HepG2 (cell line): ENCODE measurements around the gene RPL36. TPM values are rescaled to one million over a fixed set of nuclear protein-coding genes. Genes with fewer than 3 reads are reported as not detected.

Source experiments
- ATAC-seq: fragments of 200-7000 bp; cut with Tn5 transposase; 3 replicates; pipeline ENCODE4 v1.9.1; 2020; ENCODE audit warnings: mild to moderate bottlenecking, moderate library complexity
- BruUV-seq: library from RNA; stranded (reverse); fragments of 400-500 nt; replicated peaks from 2 replicates; lab custom pipeline; 2021; lab: Mats Ljungman, UMichigan
- CTCF ChIA-PET: fragments of 300-600 bp; formaldehyde crosslinking; extraction: SDS; loops from one replicate; lab custom pipeline; 2021; ENCODE audit warnings: low total read pairs, inconsistent platforms, low intra/inter-chr PET ratio; lab: Yijun Ruan, JAX
- POLR2A ChIA-PET: fragments of 350-600 bp; sonication (Branson Sonifier 250); formaldehyde crosslinking; loops from one replicate; lab custom pipeline; 2020; ENCODE audit warnings: antibody characterized with exemption, inconsistent platforms; lab: Yijun Ruan, JAX
- DNase-seq: peaks from one replicate; pipeline ENCODE4 v3.0.0-alpha.2; 2015; ENCODE audit warnings: low spot score
- FAIRE-seq: peaks from 3 replicates; lab custom pipeline; 2011; peaks lifted over from hg19 to GRCh38; lab: Jason Lieb, UNC
- H2AFZ ChIP-seq: one replicate; pipeline ENCODE4 v1.6.1; 2011; ENCODE audit warnings: low read length, inconsistent platforms
- H3K27ac ChIP-seq: fragments of 300-600 bp; 3 replicates; pipeline ENCODE4 v1.8.0; 2011; ENCODE audit warnings: mixed run types, mild to moderate bottlenecking, mixed read lengths, low read length, inconsistent platforms; ENCODE audit not compliant: insufficient read depth; ENCODE audit errors: extremely low read length
- H3K27me3 ChIP-seq, 2 experiments: fragments of 200-600 bp in 1 of 2; 2 replicates in 1 of 2; 3 replicates in 1 of 2; pipeline versions ENCODE4 v1.6.0 to v1.8.0; 2011; ENCODE audit warnings: low read length in 2 of 2, mild to moderate bottlenecking in 2 of 2, moderate library complexity in 2 of 2, inconsistent platforms in 1 of 2; ENCODE audit not compliant: insufficient read depth in 2 of 2, control insufficient read depth in 1 of 2
- H3K36me3 ChIP-seq, 2 experiments: fragments of 200-600 bp in 1 of 2; replicated peaks in 1 of 2; 2 replicates in 1 of 2; 3 replicates in 1 of 2; pipeline versions ENCODE4 v1.5.1 to v1.8.0; 2011; ENCODE audit warnings: low read length in 2 of 2, inconsistent platforms in 1 of 2; ENCODE audit not compliant: insufficient read depth in 2 of 2, control insufficient read depth in 1 of 2
- H3K4me1 ChIP-seq: 2 replicates; pipeline ENCODE4 v1.5.1; 2012; ENCODE audit warnings: low read length, inconsistent platforms; ENCODE audit not compliant: insufficient read depth
- H3K4me2 ChIP-seq: 2 replicates; pipeline ENCODE4 v1.6.0; 2011; ENCODE audit warnings: low read depth, low read length, inconsistent platforms
- H3K4me3 ChIP-seq, 3 experiments: fragments of 200-600 bp in 1 of 3; sonication (generic), shearing (Covaris generic) in 1 of 3; replicated peaks in 1 of 3; 2 replicates each; pipeline ENCODE4 v1.5.1; 2011 to 2016; ENCODE audit warnings: low read length in 3 of 3, inconsistent platforms in 2 of 3, low read depth in 2 of 3, mild to moderate bottlenecking in 2 of 3, control low read depth in 1 of 3, mixed read lengths in 1 of 3; ENCODE audit not compliant: insufficient read depth in 1 of 3
- H3K79me2 ChIP-seq: one replicate; pipeline ENCODE4 v1.6.1; 2011; ENCODE audit warnings: low read length, inconsistent platforms; ENCODE audit not compliant: insufficient read depth
- H3K9ac ChIP-seq: 2 replicates; pipeline ENCODE4 v1.6.0; 2011; ENCODE audit warnings: mild to moderate bottlenecking, low read depth, low read length, inconsistent platforms; ENCODE audit not compliant: insufficient read depth
- H3K9me3 ChIP-seq: 2 replicates; pipeline ENCODE4 v1.5.1; 2012; ENCODE audit warnings: mild to moderate bottlenecking, low read length
- H4K20me1 ChIP-seq: 2 replicates; pipeline ENCODE4 v1.6.0; 2011; ENCODE audit warnings: inconsistent platforms, mild to moderate bottlenecking, low read length, moderate library complexity; ENCODE audit not compliant: insufficient read depth
- HCFC1 ChIP-seq: fragments of 150-350 bp; IDR thresholded peaks from 2 replicates; pipeline ENCODE4 v1.6.1; 2014; ENCODE audit warnings: low read depth, low read length
- SKIL ChIP-seq: sonication (generic); formaldehyde crosslinking; IDR thresholded peaks from 2 replicates; pipeline ENCODE4 v1.8.0; 2022; ENCODE audit warnings: missing genetic modification reagents, mild to moderate bottlenecking, moderate library complexity, borderline replicate concordance
- STAT5B ChIP-seq: sonication (generic); formaldehyde crosslinking; IDR thresholded peaks from 2 replicates; pipeline ENCODE4 v1.4.0; 2020; ENCODE audit warnings: missing genetic modification reagents
- USF2 ChIP-seq, 2 experiments: sonication (generic) in 1 of 2; formaldehyde crosslinking in 1 of 2; IDR thresholded peaks; 2 replicates each; pipeline versions ENCODE4 v1.5.1 to v1.6.1; 2011 to 2020; ENCODE audit warnings: borderline replicate concordance in 1 of 2, low read depth in 1 of 2, low read length in 1 of 2, mild to moderate bottlenecking in 1 of 2, missing genetic modification reagents in 1 of 2, moderate library complexity in 1 of 2
- ZNF205 ChIP-seq: IDR thresholded peaks from 2 replicates; pipeline ENCODE4 v1.6.1; 2018; ENCODE audit warnings: missing biosample characterization, missing genetic modification reagents
- WGBS: methylation state at CpG from one replicate; pipeline ENCODE4 v1.1.6; 2017; ENCODE audit warnings: low lambda C conversion rate; 5-methylcytosine and 5-hydroxymethylcytosine counted together
- in situ Hi-C: cut with HindIII; loops from 2 replicates; pipeline ENCODE4 v1.10.0; 2017; ENCODE audit warnings: low pct_unique_long_range_greater_than_20kb; ENCODE audit not compliant: extremely low pct_ligation_motif_present
- intact Hi-C: fragments of 100-400 bp; cut with micrococcal nuclease; formaldehyde crosslinking; loops from one replicate; pipeline ENCODE4 v1.10.0; 2022; ENCODE audit not compliant: unreplicated experiment
- polyA plus RNA-seq, 8 experiments: library from polyadenylated mRNA; depleted of rRNA in 3 of 8; stranded (reverse) in 7 of 8; unstranded in 1 of 8; fragments of >200 nt; fragmentation: Illumina TruSeq in 4 of 8; extraction: Trizol in 4 of 8; gene quantifications; 2 replicates each; pipeline versions ENCODE4 v1.2.1 to v1.2.3, GENCODE V29; 2011 to 2016; ENCODE audit warnings: low read depth in 4 of 8, missing spikeins in 1 of 8, mixed read lengths in 1 of 8; ENCODE audit not compliant: insufficient read depth in 1 of 8
- total RNA-seq, 5 experiments: library from RNA; depleted of rRNA; stranded (reverse); fragments of >200 nt; fragmentation: Illumina TruSeq; extraction: Trizol; gene quantifications; 2 replicates each; pipeline ENCODE4 v1.2.3, GENCODE V29; 2016; ENCODE audit warnings: low read depth in 1 of 5

Gene RPL36
- total and polyA plus RNA-seq, 2 of the 13 experiments (the other 11 are each of a cell fraction or from before 2014, with no cell fraction given) = 706 to 740 TPM

- no peaks in the 10 kb centered on the region for H3K79me2 ChIP-seq
- no peak overlapping the region for H2AFZ ChIP-seq
- H3K36me3 ChIP-seq = peaks cover 23 to 31% of the 10 kb centered on the region in 2 experiments
- no peak for ATAC-seq
- H3K27me3 ChIP-seq = no peaks in the 10 kb centered on the region
- H3K27ac ChIP-seq = no peak overlapping the region
- ChIA-PET POLR2A (interaction anchor here (2.0 kb wide), 1 partner anchor 18 kb away, joined by 4 read pairs; the partner anchor contains the start of gene RPL36), CTCF (no interaction called here)
- no peak overlapping the region for H3K9ac ChIP-seq
- intact Hi-C loops = no loop called here
- no peaks in the 10 kb centered on the region for H3K4me1 ChIP-seq
- no TSS peak for BruUV-seq
- no peak overlapping the region for H3K4me3 ChIP-seq
- WGBS = 95% methylated on average over 5 of the region's 7 CpGs
- H3K9me3 ChIP-seq = no peaks in the 10 kb centered on the region
- TF ChIP-seq STAT5B (no peak), USF2 (IDR thresholded peaks at IDR 0.05; ENCODE audit: low read depth, low read length) (no peak), USF2 (CRISPR knock-in tag; IDR thresholded peaks at IDR 0.05; ENCODE audit: borderline replicate concordance) (no peak), HCFC1 (no peak), SKIL (CRISPR knock-in tag) (no peak), ZNF205 (CRISPR knock-in tag) (no peak)
- no peak for FAIRE-seq
- in situ Hi-C loops = no loop called here
- H4K20me1 ChIP-seq = no peaks in the 10 kb centered on the region
- H3K4me2 ChIP-seq = no peak overlapping the region
- DNase-seq = no peak
These were observed 18.5 kb upstream of the RPL36 start for GRCh38 chr19:5671600-5671999.
